Ishikawa (cell line): Measurements from ENCODE around the gene SP1.

Experiments used
- RAD21 ChIP-seq: IDR thresholded peaks from 2 replicates; pipeline ENCODE4 v1.6.1; 2012; ENCODE audit warnings: low read depth
- TAF1 ChIP-seq: IDR thresholded peaks from 2 replicates; pipeline ENCODE4 v1.6.1; 2012; ENCODE audit warnings: low read depth, mild to moderate bottlenecking
- TCF12 ChIP-seq: IDR thresholded peaks from 2 replicates; pipeline ENCODE4 v1.6.1; 2012; ENCODE audit warnings: low read depth
- TF ChIP-seq, protein P1 (sequence below): IDR thresholded peaks from 2 replicates; pipeline ENCODE4 v1.6.1; 2012; ENCODE audit warnings: low read depth, mild to moderate bottlenecking
- TF ChIP-seq, protein P2 (sequence below): IDR thresholded peaks from 2 replicates; pipeline ENCODE4 v1.6.1; 2012

GRCh38 chr12:53453953-53454640 is 74.1 kb downstream of the SP1 start:
- TF ChIP-seq TAF1 (no peak), TCF12 (no peak), RAD21 (no peak)
- TF ChIP-seq, protein P1, sequence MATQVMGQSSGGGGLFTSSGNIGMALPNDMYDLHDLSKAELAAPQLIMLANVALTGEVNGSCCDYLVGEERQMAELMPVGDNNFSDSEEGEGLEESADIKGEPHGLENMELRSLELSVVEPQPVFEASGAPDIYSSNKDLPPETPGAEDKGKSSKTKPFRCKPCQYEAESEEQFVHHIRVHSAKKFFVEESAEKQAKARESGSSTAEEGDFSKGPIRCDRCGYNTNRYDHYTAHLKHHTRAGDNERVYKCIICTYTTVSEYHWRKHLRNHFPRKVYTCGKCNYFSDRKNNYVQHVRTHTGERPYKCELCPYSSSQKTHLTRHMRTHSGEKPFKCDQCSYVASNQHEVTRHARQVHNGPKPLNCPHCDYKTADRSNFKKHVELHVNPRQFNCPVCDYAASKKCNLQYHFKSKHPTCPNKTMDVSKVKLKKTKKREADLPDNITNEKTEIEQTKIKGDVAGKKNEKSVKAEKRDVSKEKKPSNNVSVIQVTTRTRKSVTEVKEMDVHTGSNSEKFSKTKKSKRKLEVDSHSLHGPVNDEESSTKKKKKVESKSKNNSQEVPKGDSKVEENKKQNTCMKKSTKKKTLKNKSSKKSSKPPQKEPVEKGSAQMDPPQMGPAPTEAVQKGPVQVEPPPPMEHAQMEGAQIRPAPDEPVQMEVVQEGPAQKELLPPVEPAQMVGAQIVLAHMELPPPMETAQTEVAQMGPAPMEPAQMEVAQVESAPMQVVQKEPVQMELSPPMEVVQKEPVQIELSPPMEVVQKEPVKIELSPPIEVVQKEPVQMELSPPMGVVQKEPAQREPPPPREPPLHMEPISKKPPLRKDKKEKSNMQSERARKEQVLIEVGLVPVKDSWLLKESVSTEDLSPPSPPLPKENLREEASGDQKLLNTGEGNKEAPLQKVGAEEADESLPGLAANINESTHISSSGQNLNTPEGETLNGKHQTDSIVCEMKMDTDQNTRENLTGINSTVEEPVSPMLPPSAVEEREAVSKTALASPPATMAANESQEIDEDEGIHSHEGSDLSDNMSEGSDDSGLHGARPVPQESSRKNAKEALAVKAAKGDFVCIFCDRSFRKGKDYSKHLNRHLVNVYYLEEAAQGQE: no peak
- TF ChIP-seq, protein P2, sequence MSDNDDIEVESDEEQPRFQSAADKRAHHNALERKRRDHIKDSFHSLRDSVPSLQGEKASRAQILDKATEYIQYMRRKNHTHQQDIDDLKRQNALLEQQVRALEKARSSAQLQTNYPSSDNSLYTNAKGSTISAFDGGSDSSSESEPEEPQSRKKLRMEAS: no peak
